GM12878 (cell line): ENCODE results near the gene ZNF45. TPM values are rescaled to one million over a fixed set of nuclear protein-coding genes. Genes with fewer than 3 reads are reported as not detected.

Experiments
- ATAC-seq: fragments of 200-7000 bp; cut with Tn5 transposase; 3 replicates; pipeline ENCODE4 v1.9.1; 2020; ENCODE audit warnings: mild to moderate bottlenecking, moderate library complexity
- BruUV-seq: library from RNA; stranded (reverse); fragments of 400-500 nt; replicated peaks from 2 replicates; lab custom pipeline; 2021; lab: Mats Ljungman, UMichigan
- CTCF ChIA-PET: fragments of 300-600 bp; sonication (Branson Sonifier 250); formaldehyde crosslinking; extraction: SDS; loops from one replicate; lab custom pipeline; 2021; ENCODE audit warnings: inconsistent platforms; lab: Yijun Ruan, JAX
- POLR2A ChIA-PET: fragments of 350-600 bp; formaldehyde crosslinking; extraction: SDS; loops from one replicate; lab custom pipeline; 2021; ENCODE audit warnings: inconsistent platforms; lab: Charles Lee
- RAD21 ChIA-PET: fragments of 300-600 bp; sonication (Branson Sonifier 250); formaldehyde crosslinking; loops from one replicate; lab custom pipeline; 2023; ENCODE audit warnings: antibody characterized with exemption; ENCODE audit not compliant: unreplicated experiment; lab: Charles Lee
- SMC1A ChIA-PET: fragments of 300-600 bp; sonication (Branson Sonifier 250); formaldehyde crosslinking; loops from one replicate; lab custom pipeline; 2023; ENCODE audit not compliant: unreplicated experiment, uncharacterized antibody; lab: Charles Lee
- DNase-seq: peaks from one replicate; pipeline ENCODE4 v3.0.0-alpha.2; 2011; ENCODE audit warnings: low read depth, low spot score
- FAIRE-seq: peaks from 3 replicates; lab custom pipeline; 2011; peaks lifted over from hg19 to GRCh38; lab: Jason Lieb, UNC
- H2AFZ ChIP-seq: 2 replicates; pipeline ENCODE4 v1.6.0; 2011; ENCODE audit warnings: low read depth, low read length, control low read depth; ENCODE audit not compliant: control insufficient read depth
- H3K27ac ChIP-seq: 2 replicates; pipeline ENCODE4 v1.5.1; 2011; ENCODE audit warnings: control low read depth; ENCODE audit not compliant: control insufficient read depth, insufficient read depth
- H3K27me3 ChIP-seq, 2 experiments: replicated peaks in 1 of 2; 2 replicates each; pipeline versions ENCODE4 v1.6.0 to v1.6.1; 2011; ENCODE audit warnings: low read length in 1 of 2; ENCODE audit not compliant: control insufficient read depth in 2 of 2, insufficient read depth in 2 of 2
- H3K36me3 ChIP-seq, 2 experiments: 2 replicates each; pipeline ENCODE4 v1.5.1; 2011; ENCODE audit warnings: low read length in 1 of 2; ENCODE audit not compliant: control insufficient read depth in 2 of 2, insufficient read depth in 2 of 2
- H3K4me1 ChIP-seq: 2 replicates; pipeline ENCODE4 v1.6.1; 2011; ENCODE audit warnings: mild to moderate bottlenecking, low read length, moderate library complexity, mixed read lengths; ENCODE audit not compliant: control insufficient read depth, insufficient read depth
- H3K4me2 ChIP-seq: 2 replicates; pipeline ENCODE4 v1.6.0; 2011; ENCODE audit warnings: control low read depth; ENCODE audit not compliant: control insufficient read depth, insufficient read depth
- H3K4me3 ChIP-seq: fragments of 200-600 bp; sonication (generic); 2 replicates; pipeline ENCODE4 v1.5.1; 2016
- H3K79me2 ChIP-seq: 2 replicates; pipeline ENCODE4 v1.6.0; 2011; ENCODE audit warnings: low read length; ENCODE audit not compliant: control insufficient read depth, insufficient read depth
- H3K9ac ChIP-seq: 2 replicates; pipeline ENCODE4 v1.8.0; 2011; ENCODE audit warnings: low read length, control low read depth, mixed read lengths; ENCODE audit not compliant: control insufficient read depth, insufficient read depth
- H3K9me3 ChIP-seq: replicated peaks from 3 replicates; pipeline ENCODE4 v1.5.1; 2011; ENCODE audit warnings: mild to moderate bottlenecking, low read length; ENCODE audit not compliant: control insufficient read depth, insufficient read depth
- H4K20me1 ChIP-seq: 2 replicates; pipeline ENCODE4 v1.6.0; 2011; ENCODE audit not compliant: control insufficient read depth, insufficient read depth
- CHD2 ChIP-seq: IDR thresholded peaks from 2 replicates; pipeline ENCODE4 v1.6.1; 2011; ENCODE audit warnings: low read depth, low read length, improper control_type of control experiment, borderline replicate concordance
- CREM ChIP-seq: IDR thresholded peaks from 2 replicates; pipeline ENCODE4 v1.6.1; 2014; ENCODE audit warnings: antibody characterized with exemption, low read depth
- EED ChIP-seq: sonication (generic); IDR thresholded peaks from 2 replicates; pipeline ENCODE4 v1.6.1; 2016; ENCODE audit warnings: antibody characterized with exemption, low read depth
- EGR1 ChIP-seq, 2 experiments: IDR thresholded peaks; 1 replicate in 1 of 2; 2 replicates in 1 of 2; pipeline ENCODE4 v1.6.1; 2011 to 2012; ENCODE audit warnings: low read depth in 2 of 2, low read length in 2 of 2, borderline replicate concordance in 1 of 2, mild to moderate bottlenecking in 1 of 2, moderate library complexity in 1 of 2
- GABPA ChIP-seq: IDR thresholded peaks from 2 replicates; pipeline ENCODE4 v1.6.1; 2014; ENCODE audit warnings: antibody characterized with exemption, low read depth, mild to moderate bottlenecking, inconsistent platforms
- IKZF2 ChIP-seq, 2 experiments: fragments of 450-650 bp; IDR thresholded peaks; 2 replicates each; pipeline ENCODE4 v1.6.1; 2017; ENCODE audit warnings: mild to moderate bottlenecking in 2 of 2, moderate library complexity in 2 of 2
- KAT2A ChIP-seq: conservative IDR thresholded peaks from 2 replicates; pipeline ENCODE4 v1.6.1; 2011; ENCODE audit warnings: low read depth, low read length; ENCODE audit not compliant: control insufficient read depth
- LARP7 ChIP-seq: fragments of 450-650 bp; IDR thresholded peaks from 2 replicates; pipeline ENCODE4 v1.6.1; 2017; ENCODE audit warnings: mild to moderate bottlenecking
- MTA2 ChIP-seq: fragments of 450-650 bp; IDR thresholded peaks from 2 replicates; pipeline ENCODE4 v1.6.1; 2016; ENCODE audit warnings: low read depth, mild to moderate bottlenecking, moderate library complexity
- MYC ChIP-seq: IDR thresholded peaks from 2 replicates; pipeline ENCODE4 v1.6.1; 2011; ENCODE audit warnings: mild to moderate bottlenecking, low read length, moderate library complexity, inconsistent platforms; ENCODE audit not compliant: insufficient read depth, insufficient replicate concordance, insufficient read length, severe bottlenecking
- NBN ChIP-seq: fragments of 450-650 bp; IDR thresholded peaks from 2 replicates; pipeline ENCODE4 v1.6.1; 2016
- NFYA ChIP-seq: IDR thresholded peaks from 2 replicates; pipeline ENCODE4 v1.6.1; 2011; ENCODE audit warnings: low read depth, mild to moderate bottlenecking, low read length, improper control_type of control experiment, borderline replicate concordance
- RCOR1 ChIP-seq: conservative IDR thresholded peaks from 2 replicates; pipeline ENCODE4 v1.6.1; 2012; ENCODE audit warnings: low read depth, low read length, improper control_type of control experiment
- SIX5 ChIP-seq: IDR thresholded peaks from 2 replicates; pipeline ENCODE4 v1.6.1; 2011; ENCODE audit warnings: mild to moderate bottlenecking, low read depth, low read length, moderate library complexity; ENCODE audit not compliant: severe bottlenecking
- SREBF1 ChIP-seq: IDR thresholded peaks from 2 replicates; pipeline ENCODE4 v1.6.1; 2012; ENCODE audit warnings: mild to moderate bottlenecking, low read length
- SRF ChIP-seq, 2 experiments: IDR thresholded peaks; 2 replicates each; pipeline ENCODE4 v1.6.1; 2011; ENCODE audit warnings: low read depth in 2 of 2, low read length in 2 of 2, mild to moderate bottlenecking in 1 of 2, moderate library complexity in 1 of 2
- YY1 ChIP-seq: IDR thresholded peaks from 2 replicates; pipeline ENCODE4 v1.6.1; 2011; ENCODE audit warnings: low read depth, mild to moderate bottlenecking, low read length
- WGBS: methylation state at CpG from one replicate; pipeline ENCODE4 v1.1.6; 2016; ENCODE audit warnings: low lambda C conversion rate; ENCODE audit not compliant: insufficient replicate concordance, insufficient coverage; ENCODE audit errors: missing lambda C conversion rate; 5-methylcytosine and 5-hydroxymethylcytosine counted together
- in situ Hi-C: fragments of 300-500 bp; cut with MboI; formaldehyde crosslinking; loops from 9 replicates; pipeline ENCODE4 v1.14.3; 2018; ENCODE audit warnings: mixed read lengths
- intact Hi-C: fragments of 100-400 bp; cut with micrococcal nuclease; formaldehyde crosslinking; loops from one replicate; pipeline ENCODE4 v1.14.2; 2022; ENCODE audit not compliant: unreplicated experiment
- polyA plus RNA-seq, 11 experiments: library from polyadenylated mRNA; depleted of rRNA in 4 of 11; unstranded in 6 of 11; stranded (reverse) in 5 of 11; fragments of >200 nt; fragmentation: Nextera tagmentation in 4 of 11; fragmentation: Illumina TruSeq in 1 of 11; extraction: Ambion mirVana in 4 of 11; extraction: Trizol in 1 of 11; gene quantifications; 1 replicate in 1 of 11; 2 replicates in 10 of 11; pipeline versions ENCODE4 v1.2.1 to v1.2.3, GENCODE V29; 2011 to 2016; ENCODE audit warnings: inconsistent platforms in 2 of 11, missing spikeins in 2 of 11, low read depth in 1 of 11
- total RNA-seq, 4 experiments: library from RNA; depleted of rRNA in 3 of 4; stranded (reverse); fragments of >200 nt in 3 of 4; fragmentation: Illumina TruSeq in 1 of 4; extraction: Trizol in 1 of 4; gene quantifications; 2 replicates each; pipeline versions ENCODE4 v1.2.1 to v1.2.3, GENCODE V29; 2013 to 2021
- TF ChIP-seq, protein P1 (sequence below): fragments of 450-650 bp; IDR thresholded peaks from 2 replicates; pipeline ENCODE4 v1.6.1; 2016; ENCODE audit warnings: mild to moderate bottlenecking
- TF ChIP-seq, protein P2 (sequence below): fragments of 450-650 bp; IDR thresholded peaks from 2 replicates; pipeline ENCODE4 v1.6.1; 2017; ENCODE audit warnings: low read depth, mild to moderate bottlenecking, moderate library complexity

Gene ZNF45
- total and polyA plus RNA-seq, 10 of the 15 experiments (the other 5 are each of a cell fraction or from before 2014, with no cell fraction given): 4.2 to 23.1 (median 15.9) TPM

DNA sequence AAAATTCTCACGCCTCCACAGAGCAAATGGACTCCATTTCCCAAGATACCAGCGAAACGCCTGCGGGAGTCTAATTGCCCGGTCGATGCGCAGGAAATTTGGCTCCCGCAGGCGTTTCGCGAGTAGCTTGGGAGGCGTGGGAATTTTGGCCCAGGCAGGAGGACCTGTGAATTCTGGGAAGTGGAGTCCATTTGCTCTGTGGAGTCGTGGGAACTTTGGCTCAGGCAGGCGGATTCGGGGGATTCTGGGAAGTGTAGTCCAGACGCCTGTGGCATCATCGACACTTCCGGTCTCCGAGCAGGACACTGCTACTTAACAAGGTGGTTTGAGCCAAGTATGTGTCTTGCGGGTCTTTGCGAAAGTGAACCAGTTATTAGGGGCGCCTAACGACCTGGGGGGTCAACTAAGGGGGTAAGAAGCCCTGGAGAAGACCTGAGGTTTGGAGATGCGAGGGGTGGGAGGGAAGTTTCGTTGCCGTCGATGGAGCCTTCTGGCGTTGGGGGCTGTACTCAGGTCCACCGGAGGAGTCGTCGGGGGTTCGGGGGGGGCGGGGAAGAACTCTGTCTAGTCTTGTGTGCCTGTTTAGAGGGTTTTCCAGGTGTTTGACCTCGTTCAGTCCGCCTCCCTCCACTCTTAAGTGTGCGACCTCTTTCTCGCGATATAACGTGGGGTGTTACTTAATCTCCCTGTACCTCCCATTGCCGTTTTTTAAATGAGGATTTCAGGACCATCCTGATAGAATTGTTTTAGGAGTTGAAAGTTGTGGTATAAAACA lies 49.0 kb upstream of the ZNF45 start, which contains the start of gene ZNF155:
Gene ZNF155 (plus strand): TSS at position 277 of the 775 bp plus-strand sequence. CDS start 4,356 bp downstream, outside the sequence.
- peaks cover 2% of the 10 kb centered on the region; the same call in 2 of the 3 replicates for H3K9me3 ChIP-seq
- peak within 1 kb of the TSS; percentile 99 for H2AFZ ChIP-seq
- H3K4me1 ChIP-seq: no peaks in the 10 kb centered on the region
- ATAC-seq (peak; percentile 99), FAIRE-seq (peak; percentile 94), DNase-seq (peak; percentile 81)
- ChIA-PET CTCF (interaction anchor here (0.5 to 1.5 kb wide), 4 partner anchors 20 to 52 kb away, joined by 4 to 5 read pairs (median 4); no protein-coding TSS in a partner anchor), SMC1A (interaction anchor here (0.7 to 1.7 kb wide), 7 partner anchors 17 to 111 kb away, joined by 3 to 6 read pairs (median 3); partner anchors contain the start of genes ZNF221 and ZNF45), POLR2A (interaction anchor here (0.8 to 1.3 kb wide), 4 partner anchors 9 to 110 kb away, joined by 3 read pairs; partner anchors contain the start of gene ZNF224), RAD21 (interaction anchor here (1.0 to 1.6 kb wide), 3 partner anchors 33 to 321 kb away, joined by 3 to 5 read pairs (median 4); partner anchors contain the start of genes ZNF221, ZNF235 and ZNF45)
- no peaks in the 10 kb centered on the region for H3K27me3 ChIP-seq
- H3K79me2 ChIP-seq: peaks cover 7% of the 10 kb centered on the region
- no peaks in the 10 kb centered on the region; a peak in 1 of 4 replicates for H3K36me3 ChIP-seq
- in situ Hi-C loops (no loop called here), intact Hi-C loops (loop anchor here (1.0 kb wide), 3 partner anchors 18 to 49 kb away; partner anchors contain the start of genes ZNF221, ZNF230 and ZNF45)
- peak within 1 kb of the TSS; percentile 71 for H3K27ac ChIP-seq
- H3K4me3 ChIP-seq: peak within 1 kb of the TSS; percentile 90
- peak within 1 kb of the TSS; percentile 80 for H3K9ac ChIP-seq
- WGBS: 7% methylated on average over 34 of the region's 40 CpGs
- H4K20me1 ChIP-seq: no peaks in the 10 kb centered on the region
- no TSS peak for BruUV-seq
- H3K4me2 ChIP-seq: peak within 1 kb of the TSS; percentile 94
- TF ChIP-seq EED (peak; percentile 62; the same call in 1 of the 2 replicates), LARP7 (no peak), IKZF2 (IDR thresholded peaks at IDR 0.05) (peak in 1 of 2 experiments; percentile 67; a peak in 3 of 4 replicates), NFYA (no peak), NBN (peak; percentile 26; the same call in 1 of the 2 replicates), CREM (peak; percentile 70; the same call in 1 of the 2 replicates), GABPA (peak; percentile 86), EGR1 (IDR thresholded peaks at IDR 0.05; ENCODE audit: borderline replicate concordance in 1 of 2, low read depth in 2 of 2, low read length in 2 of 2) (no peak), SIX5 (peak; percentile 88), RCOR1 (0 out of 2 replicates have a peak, but pooled peaks have one; percentile 68), SRF (IDR thresholded peaks at IDR 0.05; ENCODE audit: low read depth in 2 of 2, low read length in 2 of 2) (no peak), YY1 (peak; percentile 65), MTA2 (no peak), SREBF1 (peak; percentile 83), CHD2 (peak; percentile 83; the same call in 1 of the 2 replicates), KAT2A (no peak), MYC (no peak)
- TF ChIP-seq, protein P1, sequence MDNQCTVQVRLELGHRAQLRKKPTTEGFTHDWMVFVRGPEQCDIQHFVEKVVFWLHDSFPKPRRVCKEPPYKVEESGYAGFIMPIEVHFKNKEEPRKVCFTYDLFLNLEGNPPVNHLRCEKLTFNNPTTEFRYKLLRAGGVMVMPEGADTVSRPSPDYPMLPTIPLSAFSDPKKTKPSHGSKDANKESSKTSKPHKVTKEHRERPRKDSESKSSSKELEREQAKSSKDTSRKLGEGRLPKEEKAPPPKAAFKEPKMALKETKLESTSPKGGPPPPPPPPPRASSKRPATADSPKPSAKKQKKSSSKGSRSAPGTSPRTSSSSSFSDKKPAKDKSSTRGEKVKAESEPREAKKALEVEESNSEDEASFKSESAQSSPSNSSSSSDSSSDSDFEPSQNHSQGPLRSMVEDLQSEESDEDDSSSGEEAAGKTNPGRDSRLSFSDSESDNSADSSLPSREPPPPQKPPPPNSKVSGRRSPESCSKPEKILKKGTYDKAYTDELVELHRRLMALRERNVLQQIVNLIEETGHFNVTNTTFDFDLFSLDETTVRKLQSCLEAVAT: peak; percentile 21; the same call in 1 of the 2 replicates
- TF ChIP-seq, protein P2, sequence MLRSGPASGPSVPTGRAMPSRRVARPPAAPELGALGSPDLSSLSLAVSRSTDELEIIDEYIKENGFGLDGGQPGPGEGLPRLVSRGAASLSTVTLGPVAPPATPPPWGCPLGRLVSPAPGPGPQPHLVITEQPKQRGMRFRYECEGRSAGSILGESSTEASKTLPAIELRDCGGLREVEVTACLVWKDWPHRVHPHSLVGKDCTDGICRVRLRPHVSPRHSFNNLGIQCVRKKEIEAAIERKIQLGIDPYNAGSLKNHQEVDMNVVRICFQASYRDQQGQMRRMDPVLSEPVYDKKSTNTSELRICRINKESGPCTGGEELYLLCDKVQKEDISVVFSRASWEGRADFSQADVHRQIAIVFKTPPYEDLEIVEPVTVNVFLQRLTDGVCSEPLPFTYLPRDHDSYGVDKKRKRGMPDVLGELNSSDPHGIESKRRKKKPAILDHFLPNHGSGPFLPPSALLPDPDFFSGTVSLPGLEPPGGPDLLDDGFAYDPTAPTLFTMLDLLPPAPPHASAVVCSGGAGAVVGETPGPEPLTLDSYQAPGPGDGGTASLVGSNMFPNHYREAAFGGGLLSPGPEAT: peak; percentile 71; the same call in 1 of the 2 replicates
